Mesothelial cell of epicardium (in vitro differentiated cells): Measurements from ENCODE around the gene C2CD5. TPM values are rescaled to one million over a fixed set of nuclear protein-coding genes. Genes with fewer than 3 reads are reported as not detected.

Experiments used
- DNase-seq, 2 experiments: peaks; one replicate each; pipeline ENCODE4 v3.0.0; 2021; ENCODE audit warnings: low spot score in 2 of 2; ENCODE audit not compliant: unreplicated experiment in 2 of 2
- H3K27ac Mint-ChIP-seq: 2 replicates; pipeline ENCODE4 v1.8.0; 2021; ENCODE audit warnings: mixed read lengths
- H3K27me3 Mint-ChIP-seq: 2 replicates; pipeline ENCODE4 v1.8.0; 2021; ENCODE audit warnings: low read depth, mixed read lengths
- H3K36me3 Mint-ChIP-seq: 2 replicates; pipeline ENCODE4 v1.8.0; 2021; ENCODE audit warnings: mixed read lengths
- H3K4me1 Mint-ChIP-seq: 2 replicates; pipeline ENCODE4 v1.8.0; 2021; ENCODE audit warnings: mixed read lengths
- H3K4me3 Mint-ChIP-seq: 2 replicates; pipeline ENCODE4 v1.8.0; 2021; ENCODE audit warnings: mild to moderate bottlenecking, moderate library complexity, mixed read lengths
- H3K9me3 Mint-ChIP-seq: 2 replicates; pipeline ENCODE4 v1.8.0; 2021; ENCODE audit warnings: mixed read lengths
- CTCF ChIP-seq: fragments of 200-600 bp; sonication (generic); IDR thresholded peaks from one replicate; pipeline ENCODE4 v1.5.0; 2021; ENCODE audit warnings: antibody characterized with exemption; ENCODE audit not compliant: unreplicated experiment
- total RNA-seq: library from RNA; stranded (reverse); gene quantifications from 3 replicates; pipeline ENCODE4 v1.2.1, GENCODE V29; 2021

C2CD5 gene
- total RNA-seq, 1 donor from 2014 or later: 46.0 TPM

GRCh38 chr12:22414742-22415141, 129.6 kb downstream of the C2CD5 start:
- no peaks in the 10 kb centered on the region for H3K9me3 Mint-ChIP-seq
- no peak for DNase-seq
- no peaks in the 10 kb centered on the region for H3K36me3 Mint-ChIP-seq
- H3K27me3 Mint-ChIP-seq: no peaks in the 10 kb centered on the region
- TF ChIP-seq CTCF: no peak
- H3K4me3 Mint-ChIP-seq: no peak overlapping the region
- no peak overlapping the region for H3K27ac Mint-ChIP-seq
- peaks cover 28% of the 10 kb centered on the region for H3K4me1 Mint-ChIP-seq

DNA sequence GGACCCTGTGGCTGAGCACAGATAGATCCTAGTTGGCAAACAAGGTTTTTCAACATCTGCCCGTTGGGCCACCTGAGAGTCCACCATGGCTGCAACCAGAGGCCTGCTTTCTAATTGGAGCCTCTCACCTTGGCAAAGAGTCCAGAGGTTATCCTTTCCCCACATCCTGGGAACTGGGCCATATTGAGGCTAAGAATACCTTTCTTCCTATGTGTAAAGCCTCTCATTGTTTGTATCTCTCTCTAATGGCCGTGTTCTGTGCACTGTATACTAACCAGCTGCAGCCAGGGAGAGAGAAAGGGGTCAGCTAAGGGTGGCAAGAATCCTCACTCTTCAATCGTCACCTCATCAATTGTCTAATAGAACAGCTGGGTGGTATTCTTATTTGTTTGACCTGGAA, 130.8 kb downstream of the C2CD5 start:
- H3K27ac Mint-ChIP-seq: no peak overlapping the region
- no peak for TF ChIP-seq CTCF
- H3K4me3 Mint-ChIP-seq: no peak overlapping the region
- H3K36me3 Mint-ChIP-seq: no peaks in the 10 kb centered on the region
- H3K9me3 Mint-ChIP-seq: no peaks in the 10 kb centered on the region
- no peaks in the 10 kb centered on the region for H3K27me3 Mint-ChIP-seq
- DNase-seq: no peak
- peaks cover 40% of the 10 kb centered on the region for H3K4me1 Mint-ChIP-seq

DNA sequence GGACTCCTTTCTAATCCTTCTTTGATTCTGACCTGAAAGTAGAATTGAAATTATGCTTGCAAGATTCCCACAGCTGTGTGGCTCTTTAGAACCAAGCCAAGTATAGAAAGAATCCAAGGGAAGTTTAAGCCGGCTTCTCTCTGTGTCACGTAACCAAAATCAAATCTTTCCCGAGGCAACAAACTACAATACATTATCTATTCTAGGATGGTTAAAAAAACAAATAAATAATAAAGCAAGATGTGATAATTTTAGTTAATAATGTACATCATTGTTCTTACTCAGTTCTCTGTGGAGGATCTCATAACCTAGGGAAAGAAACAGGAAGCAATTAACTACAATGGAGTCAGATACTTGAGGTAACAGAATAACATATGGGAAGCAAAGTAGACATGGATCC, 131.8 kb downstream of the C2CD5 start:
- peaks cover 44% of the 10 kb centered on the region for H3K4me1 Mint-ChIP-seq
- no peak for TF ChIP-seq CTCF
- H3K9me3 Mint-ChIP-seq: no peaks in the 10 kb centered on the region
- no peaks in the 10 kb centered on the region for H3K27me3 Mint-ChIP-seq
- H3K27ac Mint-ChIP-seq: no peak overlapping the region
- H3K36me3 Mint-ChIP-seq: no peaks in the 10 kb centered on the region
- H3K4me3 Mint-ChIP-seq: no peak overlapping the region
- no peak for DNase-seq

GRCh38 chr12:22410486-22410885, 133.9 kb downstream of the C2CD5 start:
- no peak for TF ChIP-seq CTCF
- no peaks in the 10 kb centered on the region for H3K27me3 Mint-ChIP-seq
- no peaks in the 10 kb centered on the region for H3K9me3 Mint-ChIP-seq
- H3K4me1 Mint-ChIP-seq: peaks cover 28% of the 10 kb centered on the region
- no peak for DNase-seq
- H3K36me3 Mint-ChIP-seq: no peaks in the 10 kb centered on the region
- no peak overlapping the region for H3K4me3 Mint-ChIP-seq
- H3K27ac Mint-ChIP-seq: no peak overlapping the region

DNA sequence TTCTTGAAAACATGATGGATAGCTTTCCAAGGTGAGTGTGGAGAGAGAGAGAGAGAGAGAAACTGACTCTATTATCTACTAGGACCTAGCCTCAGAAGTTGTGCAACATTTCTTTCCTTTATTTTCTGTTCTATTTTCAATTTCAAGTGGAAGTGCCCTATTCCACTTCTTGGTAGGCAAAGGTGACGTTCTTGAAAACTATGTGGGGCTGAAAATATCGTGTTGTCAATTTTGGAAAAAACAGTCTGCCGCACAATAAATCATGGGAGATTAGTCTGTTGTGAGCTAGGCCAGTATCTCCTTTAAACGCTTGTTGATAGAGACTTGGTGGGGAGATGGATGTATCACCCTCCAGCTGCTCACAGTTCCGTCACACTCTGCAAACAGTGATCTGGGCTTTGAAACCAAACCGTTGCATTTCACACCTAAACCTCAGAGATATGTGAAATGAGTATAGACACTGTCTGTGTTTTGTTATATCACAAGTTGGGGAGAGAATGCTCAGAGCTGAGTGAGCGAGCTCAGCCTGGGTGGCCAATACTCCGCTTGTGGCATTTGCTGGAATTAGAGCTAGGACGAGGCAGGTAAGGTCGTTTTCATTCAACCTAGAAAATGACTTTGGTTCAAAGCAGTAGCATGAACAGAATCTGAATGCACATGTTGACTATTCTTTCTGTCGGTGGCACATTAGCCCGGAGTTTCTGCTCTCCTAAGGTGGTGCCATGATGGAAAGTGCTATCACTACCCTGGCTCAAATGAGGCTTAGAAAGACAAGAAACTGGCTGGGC, 134.8 kb downstream of the C2CD5 start:
- peaks cover under 1% of the 10 kb centered on the region for H3K9me3 Mint-ChIP-seq
- H3K36me3 Mint-ChIP-seq: no peaks in the 10 kb centered on the region
- no peak overlapping the region for H3K4me3 Mint-ChIP-seq
- peaks cover 26% of the 10 kb centered on the region for H3K4me1 Mint-ChIP-seq
- H3K27me3 Mint-ChIP-seq: no peaks in the 10 kb centered on the region
- DNase-seq: no peak
- H3K27ac Mint-ChIP-seq: no peak overlapping the region
- TF ChIP-seq CTCF: no peak
